Measurements from ENCODE around the gene MUC4. TPM values are rescaled to one million over a fixed set of nuclear protein-coding genes. Genes with fewer than 3 reads are reported as not detected.

MUC4 gene
- total and polyA plus RNA-seq, 10 of the 15 experiments (the other 5 are each of a cell fraction or from before 2014, with no cell fraction given) = 0.02 to 0.46 (median 0.27) TPM; not detected in 4

- FAIRE-seq (no peak), ATAC-seq (no peak), DNase-seq (ENCODE audit: low read depth, low spot score) (no peak)
- ChIA-PET CTCF (no interaction called here), SMC1A (ENCODE audit: uncharacterized antibody, unreplicated experiment) (no interaction called here), RAD21 (ENCODE audit: unreplicated experiment) (no interaction called here), POLR2A (no interaction called here)
- no peak overlapping the region for H3K4me2 ChIP-seq (ENCODE audit: control insufficient read depth, insufficient read depth)
- TF ChIP-seq E4F1 (IDR thresholded peaks at IDR 0.05; ENCODE audit: borderline replicate concordance, partially characterized antibody) (no peak), PML (IDR thresholded peaks at IDR 0.05; ENCODE audit: low read length) (no peak), RFX5 (IDR thresholded peaks at IDR 0.05; ENCODE audit: low read depth, low read length) (no peak), IRF4 (IDR thresholded peaks at IDR 0.05; ENCODE audit: low read depth, low read length) (no peak), RELA (IDR thresholded peaks at IDR 0.05; ENCODE audit: borderline replicate concordance, partially characterized antibody) (no peak)
- no peaks in the 10 kb centered on the region for H3K36me3 ChIP-seq (ENCODE audit: control insufficient read depth in 2 of 2, insufficient read depth in 2 of 2, low read length in 1 of 2)
- H3K79me2 ChIP-seq (ENCODE audit: control insufficient read depth, insufficient read depth, low read length) = no peaks in the 10 kb centered on the region
- WGBS (ENCODE audit: insufficient coverage, insufficient replicate concordance, low lambda C conversion rate, missing lambda C conversion rate) = 17% methylated on average over 8 of the region's 8 CpGs
- H3K4me3 ChIP-seq = no peak overlapping the region
- intact Hi-C loops (cut with micrococcal nuclease; ENCODE audit: unreplicated experiment) = no loop called here
- in situ Hi-C loops (cut with MboI) = loop anchor here (5.0 to 10.0 kb wide), 2 partner anchors 57 to 80 kb away; partner anchors contain the start of gene MUC4
- no peaks in the 10 kb centered on the region for H3K4me1 ChIP-seq (ENCODE audit: control insufficient read depth, insufficient read depth, low read length)
- no peak overlapping the region for H3K27ac ChIP-seq (ENCODE audit: control insufficient read depth, insufficient read depth)
- no peaks in the 10 kb centered on the region for H4K20me1 ChIP-seq (ENCODE audit: control insufficient read depth, insufficient read depth)
- H2AFZ ChIP-seq (ENCODE audit: control insufficient read depth, low read depth, low read length) = no peak overlapping the region
- BruUV-seq (replicated peaks) = no TSS peak
- H3K9me3 ChIP-seq (replicated peaks; ENCODE audit: control insufficient read depth, insufficient read depth, low read length) = no peaks in the 10 kb centered on the region
- no peak overlapping the region for H3K9ac ChIP-seq (ENCODE audit: control insufficient read depth, insufficient read depth, low read length)
- no peaks in the 10 kb centered on the region; a peak in 3 of 4 replicates for H3K27me3 ChIP-seq (replicated peaks in 1 of 2; ENCODE audit: control insufficient read depth in 2 of 2, insufficient read depth in 2 of 2, low read length in 1 of 2)
Observed at GRCh38 chr3:195757438-195757770, 54.3 kb downstream of the MUC4 start.

All from GM12878 (cell line).